KOPT-K1 (cell line): ENCODE data around the gene ELF2.
"Not testable (repeated sequence)": the region's sequence is repeated elsewhere in the genome, so short reads cannot be mapped to it uniquely, and the experiment has no call there.

Experiments
- H3K27ac ChIP-seq: fragments of 200-600 bp; sonication (generic); 2 replicates; pipeline ENCODE4 v1.5.1; 2016; ENCODE audit warnings: antibody characterized with exemption, mild to moderate bottlenecking, low read depth, low read length; ENCODE audit not compliant: poor library complexity, severe bottlenecking
- H3K36me3 ChIP-seq: fragments of 200-600 bp; sonication (generic); 2 replicates; pipeline ENCODE4 v1.5.1; 2017; ENCODE audit warnings: antibody characterized with exemption, mild to moderate bottlenecking, low read length, moderate library complexity; ENCODE audit not compliant: insufficient read depth
- H3K9me3 ChIP-seq: fragments of 200-600 bp; sonication (generic); 2 replicates; pipeline ENCODE4 v1.5.1; 2017; ENCODE audit warnings: antibody characterized with exemption, low read length, mild to moderate bottlenecking; ENCODE audit not compliant: insufficient read depth, poor library complexity, severe bottlenecking

Gene ELF2

GRCh38 chr4:139167774-139168444 is 9.1 kb downstream of the ELF2 start:
- Histone ChIP-seq H3K9me3 (no peaks in the 10 kb centered on the region), H3K36me3 (no peaks in the 10 kb centered on the region), H3K27ac (no peak overlapping the region)

- H3K36me3 ChIP-seq = no peaks in the 10 kb centered on the region
- no peak overlapping the region for H3K27ac ChIP-seq
Observed at GRCh38 chr4:139164731-139165130, 12.3 kb downstream of the ELF2 start.

GRCh38 chr4:139163806-139164206 is 13.2 kb downstream of the ELF2 start:
- Histone ChIP-seq H3K36me3 (no peaks in the 10 kb centered on the region), H3K27ac (peak overlapping the region; percentile 1), H3K9me3 (no peaks in the 10 kb centered on the region)

More at GRCh38 chr4:139164731-139165130, 12.3 kb downstream of the ELF2 start:
- no peaks in the 10 kb centered on the region for H3K9me3 ChIP-seq

DNA sequence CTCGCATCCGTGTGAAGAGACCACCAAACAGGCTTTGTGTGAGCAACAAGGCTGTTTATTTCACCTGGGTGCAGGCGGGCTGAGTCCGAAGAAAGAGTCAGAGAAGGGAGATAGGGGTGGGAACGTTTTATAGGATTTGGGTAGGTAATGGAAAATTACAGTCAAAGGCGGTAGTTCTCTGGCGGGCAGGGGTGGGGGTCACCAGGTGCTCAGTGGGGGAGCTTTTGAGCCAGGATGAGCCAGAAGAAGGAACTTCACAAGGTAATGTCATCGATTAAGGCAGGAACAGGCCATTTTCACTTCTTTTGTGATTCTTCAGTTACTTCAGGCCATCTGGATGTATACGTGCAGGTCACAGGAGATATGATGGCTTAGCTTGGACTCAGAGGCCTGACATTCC is 19.0 kb downstream of the ELF2 start:
- H3K27ac ChIP-seq, H3K9me3 ChIP-seq, H3K36me3 ChIP-seq: not testable (repeated sequence)

DNA sequence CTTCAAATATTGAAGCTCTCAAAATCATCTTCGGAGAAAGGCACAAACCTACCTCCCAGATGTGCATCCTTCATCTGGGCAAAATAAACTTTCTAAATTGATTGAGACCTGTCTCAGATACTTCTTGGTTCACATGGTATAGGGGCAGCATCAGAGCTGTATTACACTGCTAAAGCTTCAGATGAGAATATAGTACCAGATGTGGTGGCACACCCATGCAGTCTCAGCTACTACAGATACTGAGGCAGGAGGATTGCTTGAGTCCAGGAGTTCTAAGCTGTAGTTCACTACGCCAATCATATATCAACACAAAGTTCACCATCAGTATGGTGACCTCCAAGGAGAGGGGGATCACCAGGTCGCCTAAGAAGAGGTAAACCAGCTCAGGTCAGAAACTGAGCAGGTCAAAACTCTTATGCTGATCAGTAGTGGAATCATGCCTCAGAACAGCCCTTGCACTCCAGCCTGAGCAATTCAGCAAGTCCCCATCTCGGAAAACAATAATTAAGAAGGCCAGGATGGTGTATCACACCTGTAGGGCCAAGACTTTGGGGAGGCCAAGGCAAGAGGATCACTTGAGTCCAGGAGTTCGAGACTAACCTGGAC is 22.0 kb downstream of the ELF2 start:
- Histone ChIP-seq H3K36me3 (no peaks in the 10 kb centered on the region), H3K27ac (no peak overlapping the region)

GRCh38 chr4:139154538-139154937 is 22.5 kb downstream of the ELF2 start:
- no peaks in the 10 kb centered on the region for H3K36me3 ChIP-seq
- no peaks in the 10 kb centered on the region for H3K9me3 ChIP-seq
- H3K27ac ChIP-seq = no peak overlapping the region

More for the DNA sequence above, 22.0 kb downstream of the ELF2 start:
- no peaks in the 10 kb centered on the region for H3K9me3 ChIP-seq

GRCh38 chr4:139154134-139154421 is 22.9 kb downstream of the ELF2 start:
- H3K9me3 ChIP-seq = no peaks in the 10 kb centered on the region
- no peak overlapping the region for H3K27ac ChIP-seq

DNA sequence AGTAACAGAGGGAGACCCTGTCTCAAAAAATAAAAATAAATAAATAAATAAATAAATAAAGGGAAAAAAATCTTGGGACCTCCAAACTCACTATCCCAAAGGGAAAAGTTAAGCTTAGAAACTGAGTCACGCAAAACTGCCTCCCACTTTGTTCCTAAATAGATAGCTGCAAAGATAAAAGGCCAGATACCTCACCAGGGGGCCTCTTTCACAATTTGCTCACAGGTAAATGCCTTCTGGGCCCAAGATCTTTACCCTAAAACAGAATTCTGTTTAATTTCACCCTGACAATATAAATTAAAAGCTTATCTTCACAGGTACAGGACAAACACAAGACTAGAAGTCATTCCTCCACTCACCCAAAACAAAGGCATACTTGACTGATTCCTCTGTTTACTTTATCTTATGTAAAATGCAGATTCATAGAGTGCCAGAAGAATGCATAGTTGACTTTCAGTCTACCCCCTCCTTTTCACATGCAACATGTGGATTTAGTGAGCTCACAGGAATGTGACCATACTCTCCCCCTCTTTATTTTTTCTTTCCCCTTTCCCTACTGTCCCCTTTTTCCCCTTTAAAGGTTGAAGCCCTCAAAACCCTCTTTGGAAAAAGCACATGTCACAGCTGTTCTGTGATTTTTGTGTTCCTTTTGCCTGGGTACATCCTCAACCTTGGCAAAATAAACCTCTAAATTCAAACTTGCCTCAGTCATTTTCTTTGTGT is 23.4 kb downstream of the ELF2 start:
- Histone ChIP-seq H3K27ac (no peak overlapping the region), H3K36me3 (no peaks in the 10 kb centered on the region), H3K9me3 (no peaks in the 10 kb centered on the region)

More at GRCh38 chr4:139154134-139154421, 22.9 kb downstream of the ELF2 start:
- H3K36me3 ChIP-seq = no peaks in the 10 kb centered on the region

DNA sequence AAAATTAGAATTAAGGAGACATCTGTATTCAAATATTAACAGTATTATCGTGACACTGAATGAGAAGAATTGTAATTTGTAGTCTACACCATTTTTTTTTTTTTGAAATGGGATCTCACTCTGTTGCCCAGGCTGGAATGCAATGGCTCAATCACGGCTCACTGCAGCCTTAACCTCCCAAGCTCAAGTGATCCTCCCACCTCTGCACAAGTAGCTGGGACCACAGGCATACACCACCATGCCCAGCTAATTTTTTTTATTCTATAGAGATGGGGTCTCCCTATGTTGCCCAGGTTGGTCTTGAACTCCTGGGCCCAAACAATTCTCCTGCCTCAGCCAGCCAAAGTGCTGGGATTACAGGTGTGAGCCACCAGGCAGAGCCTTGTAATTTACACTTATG is 24.8 kb downstream of the ELF2 start:
- H3K36me3 ChIP-seq = no peaks in the 10 kb centered on the region
- H3K27ac ChIP-seq = no peak overlapping the region
- no peaks in the 10 kb centered on the region for H3K9me3 ChIP-seq

GRCh38 chr4:139146926-139147629 is 29.9 kb downstream of the ELF2 start:
- Histone ChIP-seq H3K36me3 (no peaks in the 10 kb centered on the region), H3K9me3 (peaks cover 13% of the 10 kb centered on the region), H3K27ac (no peak overlapping the region)

GRCh38 chr4:139145552-139145932 is 31.5 kb downstream of the ELF2 start:
- H3K36me3 ChIP-seq = no peaks in the 10 kb centered on the region
- no peak overlapping the region for H3K27ac ChIP-seq
- H3K9me3 ChIP-seq = peaks cover 13% of the 10 kb centered on the region

GRCh38 chr4:139144911-139145551 is 32.0 kb downstream of the ELF2 start:
- Histone ChIP-seq H3K9me3 (peaks cover 13% of the 10 kb centered on the region), H3K27ac (peak overlapping the region; percentile 22), H3K36me3 (no peaks in the 10 kb centered on the region)

DNA sequence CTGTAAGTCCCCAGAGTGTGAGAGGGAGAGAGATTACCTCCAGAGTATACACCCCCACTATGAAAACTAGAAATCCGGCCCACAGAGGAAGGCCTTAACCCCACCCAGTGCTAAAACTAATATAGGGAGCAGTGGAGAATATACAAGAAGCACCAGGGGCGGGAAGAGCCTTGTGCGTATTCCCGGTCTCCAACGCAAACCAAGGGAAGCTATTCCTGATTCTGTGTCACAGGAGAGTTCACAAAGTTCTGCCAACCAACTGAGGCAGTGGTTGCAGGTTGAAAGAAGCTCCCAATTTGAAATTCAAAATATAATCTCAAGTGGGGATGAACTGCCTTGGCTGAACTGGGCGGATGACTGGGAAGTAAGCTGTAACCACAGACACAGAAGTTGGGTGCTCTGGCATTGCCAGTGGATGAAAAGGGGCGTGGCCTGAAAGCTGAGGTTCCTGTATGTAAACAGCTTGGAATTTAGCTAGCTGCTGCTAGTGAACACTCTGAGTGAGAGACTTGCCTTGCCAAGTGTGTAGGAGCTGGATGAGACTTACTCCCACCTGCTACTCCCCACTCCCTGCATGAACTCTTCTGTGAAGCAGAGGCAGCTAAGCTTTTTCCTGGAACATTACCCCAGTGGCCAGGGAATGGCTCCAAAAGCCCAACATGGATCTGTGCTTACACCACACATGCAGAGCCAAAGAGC is 32.7 kb downstream of the ELF2 start:
- Histone ChIP-seq H3K36me3 (no peaks in the 10 kb centered on the region), H3K9me3 (peaks cover 13% of the 10 kb centered on the region), H3K27ac (peak overlapping the region; percentile 22)

- Histone ChIP-seq H3K9me3 (peaks cover 13% of the 10 kb centered on the region), H3K36me3 (peaks cover 1% of the 10 kb centered on the region; the same call in 1 of the 2 replicates), H3K27ac (peak overlapping the region; percentile 18)
Observed at GRCh38 chr4:139142980-139143379, 34.0 kb downstream of the ELF2 start.
